Fibroblast of skin of right biceps (primary cell): ENCODE measurements around the gene SURF6.
"Not testable (repeated sequence)": the region's sequence is repeated elsewhere in the genome, so short reads cannot be mapped to it uniquely, and the experiment has no call there.

Experiments used
- DNase-seq: peaks from one replicate; pipeline ENCODE4 v3.0.0-alpha.2; 2013

The SURF6 gene

DNA sequence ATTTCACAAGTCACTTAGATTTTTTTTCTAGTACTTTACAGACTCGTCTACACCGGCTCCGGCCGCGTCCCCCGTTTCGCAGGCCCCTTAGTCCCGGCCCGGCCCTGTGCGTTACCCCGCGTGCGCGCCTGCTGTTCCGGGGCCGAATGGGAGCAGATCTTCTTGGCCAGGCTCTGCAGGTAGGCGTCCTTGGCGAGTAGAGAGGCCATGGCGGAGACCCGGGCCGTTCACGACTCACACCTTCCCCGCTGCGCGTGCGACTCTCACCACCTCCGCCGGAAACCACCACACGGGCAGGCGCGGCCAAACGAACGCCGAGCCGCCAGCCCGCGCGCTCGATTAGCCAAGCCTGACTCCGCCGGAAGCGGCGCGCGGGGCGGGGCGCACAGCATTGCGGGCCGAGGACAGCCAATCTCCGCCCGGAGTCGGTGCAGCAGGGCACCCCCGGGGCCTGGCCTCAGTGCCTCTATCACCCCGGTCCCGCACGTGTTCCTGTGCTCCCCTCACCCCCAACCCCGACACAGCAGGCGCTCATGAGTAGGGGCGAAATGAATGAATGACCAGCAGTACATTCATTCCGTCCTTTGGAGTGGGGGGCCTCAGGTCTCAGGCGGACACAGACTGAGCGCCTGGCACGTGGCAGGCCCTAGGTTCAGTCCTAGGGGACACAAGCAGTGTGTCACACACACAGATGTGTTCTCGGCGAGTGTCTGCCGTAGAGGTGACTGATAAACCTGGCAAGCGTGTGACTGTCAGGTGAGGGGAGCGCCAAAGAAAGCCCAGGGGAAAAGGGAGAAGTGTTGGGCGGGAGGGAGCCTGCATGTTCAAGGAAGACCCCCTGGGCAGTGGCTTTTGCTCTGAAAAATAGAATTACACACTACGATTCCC is at the start of gene SURF6:
TSS of gene SURF6 (minus strand) at position 265 of the 888 bp plus-strand sequence. CDS start at position 209, 56 bp downstream.
- DNase-seq: peak; percentile 91

DNA sequence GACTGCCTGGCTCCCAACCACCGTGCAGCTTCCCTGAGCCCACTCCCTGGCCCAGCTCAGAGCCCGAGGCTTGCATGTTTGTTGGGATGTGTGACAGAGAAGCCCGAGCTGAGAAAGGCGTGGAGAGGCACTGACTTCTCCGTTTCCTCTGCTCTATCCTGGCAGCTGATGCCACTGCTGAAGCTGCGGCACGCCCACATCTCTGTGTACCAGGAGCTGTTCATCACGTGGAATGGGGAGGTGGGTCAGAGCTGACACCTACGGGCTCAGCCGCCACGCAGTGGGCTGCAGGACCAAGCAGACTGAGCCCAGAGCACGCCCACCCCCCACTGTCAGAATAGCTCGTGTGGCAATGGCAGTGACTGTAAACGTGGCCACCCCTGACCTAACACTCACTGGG is 49.5 kb upstream of the SURF6 start:
- no peak for DNase-seq

DNA sequence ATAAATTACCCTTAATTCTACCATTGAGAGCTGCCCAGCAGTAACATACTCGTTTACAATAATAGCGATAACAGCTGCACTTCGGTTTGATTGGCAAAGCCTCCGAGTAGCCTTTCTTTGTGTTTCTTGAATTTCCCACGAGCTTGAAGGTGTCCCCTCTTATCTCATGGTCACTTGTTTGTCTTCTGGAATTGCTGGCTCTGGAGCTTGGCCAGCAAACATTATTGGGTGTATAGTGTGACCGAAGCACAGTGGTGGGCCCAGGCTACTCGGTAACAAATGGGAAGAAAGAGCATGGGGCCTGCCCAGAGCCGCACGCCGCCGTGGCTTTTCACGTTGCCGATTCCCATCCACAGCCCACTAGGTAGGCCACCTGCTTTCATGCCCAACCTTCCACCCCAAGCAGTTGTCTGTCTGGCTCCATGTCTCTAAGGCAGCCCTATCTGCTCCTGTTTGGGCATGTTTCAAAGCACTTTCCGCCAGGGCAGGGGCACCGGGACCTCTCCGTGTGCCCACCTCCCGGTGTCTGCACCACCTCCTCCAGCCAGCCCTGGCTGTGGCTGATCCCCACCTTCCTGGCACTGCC is 48.8 kb upstream of the SURF6 start:
- no peak for DNase-seq

DNA sequence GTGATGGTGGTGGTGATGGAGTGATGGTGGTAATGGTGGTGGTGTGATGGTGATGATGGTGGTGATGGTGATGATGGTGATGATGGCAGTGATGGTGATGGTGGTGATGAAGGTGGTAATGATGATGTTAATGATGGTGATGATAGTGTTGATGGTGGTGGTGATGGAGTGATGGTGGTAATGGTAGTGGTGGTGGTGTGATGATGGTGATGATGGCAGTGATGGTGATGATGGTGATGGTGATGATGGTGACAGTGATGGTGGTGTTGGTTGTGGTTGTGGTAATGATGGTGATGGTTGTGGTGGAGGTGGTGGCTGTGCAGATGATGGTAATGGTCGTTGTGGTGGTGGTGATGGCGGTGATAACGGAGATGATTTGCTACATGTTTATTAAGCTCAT is 47.5 kb upstream of the SURF6 start:
- no peak for DNase-seq

DNA sequence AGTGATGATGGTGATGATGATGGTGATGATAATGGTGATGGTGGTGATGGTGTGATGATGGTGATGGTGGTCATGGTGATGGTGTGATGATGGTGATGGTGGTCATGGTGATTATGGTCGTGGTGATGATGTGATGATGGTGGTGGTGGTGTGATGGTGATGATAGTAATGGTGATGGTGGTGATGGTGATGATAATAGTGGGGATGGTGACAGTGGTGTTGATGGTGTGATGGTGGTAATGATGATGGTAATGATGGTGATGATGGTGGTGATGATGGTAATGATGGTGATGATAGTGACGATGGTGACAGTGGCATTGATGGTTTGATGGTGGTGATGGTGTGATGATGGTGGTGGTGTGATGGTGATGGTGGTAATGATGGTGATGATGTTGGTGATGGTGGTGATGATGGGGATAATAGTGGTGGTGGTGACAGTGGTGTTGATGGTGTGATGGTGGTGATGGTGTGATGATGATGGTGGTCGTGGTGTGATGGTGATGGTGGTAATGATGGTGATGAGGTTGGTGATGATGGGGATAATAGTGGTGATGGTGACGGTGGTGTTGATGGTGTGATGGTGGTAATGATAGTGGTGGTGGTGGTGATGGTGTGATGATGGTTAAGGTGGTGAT is 46.6 kb upstream of the SURF6 start:
- no peak for DNase-seq

DNA sequence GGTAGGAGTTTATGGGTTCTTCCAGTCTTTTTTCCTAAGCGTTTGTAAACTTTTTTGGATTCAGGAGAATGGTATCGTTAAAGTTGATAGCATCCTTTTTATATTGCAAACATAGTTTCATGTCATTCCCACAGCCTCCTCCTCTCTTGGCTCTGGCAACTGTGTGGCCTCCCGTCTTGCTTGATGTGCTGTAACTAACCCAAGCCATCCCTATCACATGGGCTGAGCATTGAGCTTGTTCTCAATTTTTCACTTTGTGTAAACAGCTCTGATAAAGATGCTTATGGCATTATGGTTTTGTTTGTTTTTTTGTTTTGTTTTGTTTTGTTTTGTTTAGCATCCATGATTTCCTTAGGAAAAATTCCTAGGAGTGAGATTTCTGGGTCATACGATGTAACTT is 44.7 kb upstream of the SURF6 start:
- no peak for DNase-seq

DNA sequence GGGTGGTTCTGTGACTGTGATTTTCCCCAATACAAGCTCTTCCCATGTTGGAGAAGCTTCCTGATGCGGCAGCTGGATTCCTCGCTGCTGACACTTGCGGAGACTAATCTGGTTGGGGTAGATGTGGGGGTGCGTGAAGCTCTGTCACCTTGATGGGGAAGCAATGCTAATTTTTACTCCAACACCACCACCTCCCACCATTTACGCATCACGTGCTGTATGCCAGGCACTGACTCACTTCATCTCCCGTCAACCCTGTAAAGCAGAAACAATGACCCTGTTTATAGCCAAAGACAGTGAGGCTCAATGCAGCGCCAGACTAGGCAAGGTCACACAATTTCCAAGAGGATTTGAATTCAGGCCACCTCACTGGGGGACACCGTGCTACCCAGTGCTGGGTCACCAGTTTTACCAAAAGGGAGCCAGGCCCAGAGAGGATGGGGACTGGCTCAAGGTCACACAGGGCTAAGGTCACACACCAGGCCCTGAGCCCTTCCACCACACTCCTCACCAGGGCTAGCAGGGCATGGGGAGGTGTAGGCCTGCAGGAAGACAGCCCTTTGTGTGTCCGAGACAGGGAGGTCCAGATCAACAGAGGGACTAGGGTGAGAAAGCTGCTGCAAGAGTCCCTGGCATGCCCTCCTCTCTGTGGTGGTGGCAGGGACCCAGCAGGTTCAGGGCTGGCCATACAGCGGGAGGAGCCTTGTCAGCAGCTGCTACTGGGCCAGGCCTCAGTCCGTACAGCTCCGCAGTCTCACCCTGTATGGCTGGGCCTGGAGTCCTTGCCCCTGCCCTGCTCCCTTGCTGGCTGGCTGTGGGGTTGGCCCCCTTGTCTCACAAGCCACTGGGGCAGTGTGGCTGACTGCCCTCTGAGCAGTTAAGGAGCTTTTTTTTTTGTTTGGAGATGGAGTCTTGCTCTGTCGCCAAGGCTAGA is 43.4 kb upstream of the SURF6 start:
- DNase-seq: no peak

DNA sequence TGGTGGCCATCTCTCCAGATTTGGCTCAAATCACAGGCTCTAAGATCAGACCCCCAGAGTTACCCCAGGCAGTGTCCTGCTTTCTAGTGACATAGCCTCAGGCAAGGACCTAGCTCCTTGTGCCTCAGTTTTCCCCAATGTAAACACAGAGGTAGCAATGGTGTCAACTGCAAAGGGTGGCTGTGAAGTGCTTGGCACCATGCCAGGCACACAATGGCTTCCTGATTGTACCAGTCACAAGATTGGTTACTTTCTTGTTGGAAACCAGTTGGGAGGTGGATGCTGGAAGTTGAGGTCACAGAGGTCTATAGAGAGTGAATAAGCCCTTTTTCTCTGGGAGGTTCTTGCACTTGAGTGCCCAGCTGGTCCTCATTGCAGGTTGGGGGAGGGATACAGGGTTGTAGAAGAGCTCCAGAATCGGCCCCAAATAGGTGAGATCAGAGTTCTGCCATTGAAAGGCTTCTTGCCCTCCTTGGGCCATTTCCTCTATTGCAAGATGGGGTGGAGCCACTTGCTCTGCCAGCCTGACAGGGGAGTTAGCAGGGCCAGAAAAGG is 42.5 kb upstream of the SURF6 start:
- no peak for DNase-seq

DNA sequence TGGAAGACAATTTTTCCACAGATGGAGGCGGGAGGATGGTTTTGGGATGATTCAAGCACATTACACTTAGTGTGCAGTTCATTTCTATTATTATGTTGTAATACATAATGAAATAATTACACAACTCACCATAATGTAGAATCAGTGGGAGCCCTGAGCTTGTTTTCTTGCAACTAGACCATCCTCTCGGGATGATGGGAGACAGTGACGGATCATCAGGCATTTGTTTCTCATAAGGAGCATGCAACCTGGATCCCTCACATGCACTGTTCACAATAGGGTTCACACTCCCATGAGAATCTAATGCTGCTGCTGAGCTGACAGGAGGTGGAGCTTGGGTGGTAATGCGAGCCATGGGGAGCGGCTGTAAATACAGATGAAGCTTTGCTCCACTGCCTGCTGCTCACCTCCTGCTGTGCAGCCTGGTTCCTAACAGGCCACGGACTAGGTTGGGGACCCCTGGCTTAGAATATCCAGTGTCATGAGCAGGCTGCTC is 41.8 kb upstream of the SURF6 start:
- peak; percentile 72 for DNase-seq

DNA sequence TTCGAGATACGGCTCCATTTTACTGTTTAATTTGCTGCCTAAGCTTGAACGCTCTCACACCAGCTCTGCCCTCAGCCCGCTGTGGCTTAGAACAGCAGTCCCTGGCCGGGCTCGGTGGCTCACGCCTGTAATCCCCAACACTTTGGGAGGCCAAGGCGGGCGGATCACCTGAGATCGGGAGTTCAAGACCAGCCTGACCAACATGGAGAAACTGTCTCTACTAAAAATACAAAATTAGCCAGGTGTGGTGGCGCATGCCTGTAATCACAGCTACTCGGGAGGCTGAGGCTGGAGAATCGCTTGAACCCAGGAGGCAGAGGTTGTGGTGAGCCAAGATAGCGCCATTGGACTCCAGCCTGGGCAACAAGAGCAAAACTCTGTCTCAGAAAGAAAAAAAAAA is 41.3 kb upstream of the SURF6 start:
- not testable (repeated sequence) for DNase-seq

DNA sequence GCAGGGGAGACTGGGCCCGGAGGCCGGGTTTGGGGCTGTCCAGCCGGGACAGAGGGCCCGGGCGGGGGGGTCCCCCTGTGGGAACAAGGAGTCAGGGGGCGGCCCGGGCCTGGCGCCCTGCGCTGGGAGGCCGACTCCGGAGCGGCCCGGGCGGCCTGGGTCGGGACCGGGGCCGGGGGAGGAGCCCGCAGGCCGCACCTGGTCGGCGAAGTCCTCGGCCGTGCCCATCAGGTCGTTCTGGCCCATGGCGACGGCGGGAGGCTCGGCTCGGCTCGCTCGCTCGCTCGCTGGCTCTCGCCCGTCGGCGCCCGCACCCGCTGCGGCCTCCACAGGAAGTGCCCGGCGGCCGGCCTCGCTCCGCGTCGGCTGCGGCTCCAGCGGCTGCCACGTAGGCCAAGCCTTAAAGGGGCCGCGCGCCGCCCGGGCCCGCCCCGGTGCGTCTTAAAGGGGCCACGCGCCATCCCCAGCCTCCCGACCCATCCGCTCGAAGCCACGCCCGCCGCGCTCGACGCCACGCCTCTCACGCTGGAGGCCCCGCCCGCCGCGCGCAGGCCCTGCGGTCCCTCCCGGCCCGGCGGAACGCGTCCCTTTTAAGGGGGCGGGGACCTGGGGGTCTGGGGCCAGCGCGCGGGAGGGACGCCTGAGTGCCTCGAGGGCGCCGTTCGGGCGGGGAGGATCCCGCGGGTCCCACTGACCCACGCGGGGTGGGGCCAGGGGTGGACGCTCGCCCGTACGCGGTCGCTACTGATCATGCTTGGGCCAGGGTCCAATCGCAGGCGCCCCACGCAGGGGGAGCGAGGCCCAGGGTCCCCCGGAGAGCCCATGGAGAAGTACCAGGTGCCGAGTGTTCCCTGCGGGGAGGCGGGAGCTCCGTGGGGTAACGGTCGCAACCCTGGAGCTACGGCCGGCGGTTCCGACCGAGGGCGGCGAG is 40.0 kb upstream of the SURF6 start, which contains the start of the genes STKLD1 and SURF4:
TSS of gene STKLD1 (plus strand) at position 643 of the 931 bp plus-strand sequence. CDS start at position 751, 108 bp downstream.
TSS of gene SURF4 (minus strand) at position 337 of the 931 bp plus-strand sequence. CDS start at position 246, 91 bp downstream.
- peak; percentile 97 for DNase-seq

DNA sequence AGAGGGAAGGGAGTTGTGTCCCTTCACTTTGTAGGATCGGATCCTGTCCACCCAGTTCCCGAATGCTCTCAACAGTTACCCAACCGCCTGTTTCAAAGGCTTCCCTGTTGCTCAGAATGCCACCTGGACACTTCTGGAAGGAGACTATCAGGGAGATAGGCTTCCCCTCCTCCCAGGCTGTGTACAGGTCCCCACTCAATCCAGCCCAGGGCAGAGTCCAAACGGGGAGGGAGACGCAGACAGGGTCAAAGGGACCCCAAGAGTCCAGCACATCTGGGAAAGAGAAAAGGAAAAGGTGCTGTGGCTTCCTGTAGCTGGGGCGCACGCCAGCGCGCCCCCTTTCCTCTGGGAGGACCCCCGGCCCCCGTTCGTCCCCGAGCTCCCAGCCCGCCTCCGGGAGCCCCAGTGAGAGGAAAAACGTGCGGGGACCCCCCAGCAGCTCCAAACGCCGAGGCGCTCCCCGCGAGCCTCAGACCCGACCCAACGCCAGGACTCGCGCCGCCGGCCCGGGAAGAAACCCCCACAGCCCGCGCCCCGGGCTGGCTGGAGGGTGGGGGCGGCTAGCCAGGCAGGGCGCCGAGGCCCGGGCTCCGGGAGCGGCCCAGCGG is 39.2 kb upstream of the SURF6 start:
- peak; percentile 47 for DNase-seq

DNA sequence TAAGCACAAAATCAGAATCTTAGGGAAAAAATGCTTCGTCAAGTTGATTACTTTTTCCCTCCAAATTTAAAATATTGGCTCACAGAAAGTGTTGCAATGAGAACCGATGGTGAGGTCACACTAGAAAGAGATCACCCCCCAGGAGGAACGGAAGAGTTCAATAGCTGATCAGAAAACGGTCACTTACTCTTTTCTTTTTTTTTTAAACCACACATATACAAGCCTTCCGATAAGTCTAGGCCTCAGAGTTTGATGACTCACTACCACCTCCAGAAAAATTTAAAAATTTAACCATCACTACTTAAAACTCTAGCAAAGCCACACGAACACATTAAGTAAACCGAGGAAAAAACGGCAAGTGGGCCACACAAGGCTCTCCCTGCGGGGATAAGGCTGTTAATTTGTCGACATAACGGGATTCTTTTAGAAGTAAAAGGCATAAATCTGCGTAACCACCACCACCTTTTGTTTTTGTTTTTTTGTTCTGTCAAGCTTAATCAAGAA is 38.7 kb upstream of the SURF6 start:
- DNase-seq: peak; percentile 71

DNA sequence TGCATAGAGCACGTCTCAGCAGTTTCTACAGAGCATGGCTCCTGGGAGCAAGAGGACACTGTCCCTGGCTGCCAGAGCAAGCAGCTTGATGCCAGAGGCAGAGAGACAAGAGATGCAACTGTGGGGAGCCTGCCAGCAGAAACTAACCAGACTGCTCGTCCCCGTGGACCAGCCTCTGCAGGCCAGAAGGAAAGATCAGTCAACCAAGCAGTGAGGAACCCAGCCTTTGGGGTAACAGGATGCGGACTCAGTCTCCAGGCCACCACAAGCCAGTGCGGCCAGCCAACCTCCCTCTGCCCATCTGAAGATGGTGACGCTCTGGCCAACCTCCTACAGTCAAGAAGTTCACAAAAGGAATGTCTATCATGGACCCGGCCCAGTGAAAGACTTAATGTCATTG is 36.2 kb upstream of the SURF6 start:
- no peak for DNase-seq

DNA sequence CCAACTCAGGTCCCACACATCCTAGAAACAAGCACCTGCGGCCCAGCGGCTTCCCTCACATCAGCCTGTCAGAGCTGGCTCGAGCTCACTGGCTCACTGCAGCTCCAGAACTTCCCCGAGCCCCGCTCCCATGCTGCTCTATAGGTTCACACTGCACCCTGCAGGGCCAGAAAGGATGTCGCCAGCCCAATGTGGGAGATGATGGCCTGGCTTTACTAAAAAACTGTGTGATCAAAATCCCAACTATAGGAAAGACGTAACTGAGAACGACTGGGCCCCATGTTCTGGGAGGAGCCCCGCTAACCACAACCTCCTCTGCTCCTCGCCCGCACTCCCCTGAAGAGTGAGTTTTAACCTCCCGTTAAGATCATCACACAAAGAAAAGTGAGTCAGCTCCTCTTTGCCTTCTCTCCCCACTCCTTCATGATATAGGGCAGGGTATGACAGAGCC is 35.3 kb upstream of the SURF6 start:
- peak; percentile 42 for DNase-seq

DNA sequence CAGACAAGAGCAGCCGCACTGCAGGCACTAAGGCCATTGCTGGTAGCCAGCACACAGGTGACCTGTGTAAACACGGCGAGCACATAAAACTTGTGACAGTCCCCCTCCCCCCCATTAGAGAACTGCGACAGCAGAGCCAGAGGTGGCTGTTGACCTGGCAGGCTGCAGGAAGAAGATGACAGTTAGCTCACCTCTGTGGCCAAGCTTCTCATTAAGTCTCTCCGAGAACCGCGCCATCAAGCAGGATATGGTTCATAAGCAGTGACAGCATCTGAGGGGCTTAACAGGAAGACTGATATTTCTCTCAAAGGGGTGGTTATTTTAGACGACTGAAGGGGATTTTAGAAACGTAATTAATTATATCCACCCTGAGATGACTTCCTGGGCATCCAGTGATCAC is 34.7 kb upstream of the SURF6 start:
- DNase-seq: no peak

DNA sequence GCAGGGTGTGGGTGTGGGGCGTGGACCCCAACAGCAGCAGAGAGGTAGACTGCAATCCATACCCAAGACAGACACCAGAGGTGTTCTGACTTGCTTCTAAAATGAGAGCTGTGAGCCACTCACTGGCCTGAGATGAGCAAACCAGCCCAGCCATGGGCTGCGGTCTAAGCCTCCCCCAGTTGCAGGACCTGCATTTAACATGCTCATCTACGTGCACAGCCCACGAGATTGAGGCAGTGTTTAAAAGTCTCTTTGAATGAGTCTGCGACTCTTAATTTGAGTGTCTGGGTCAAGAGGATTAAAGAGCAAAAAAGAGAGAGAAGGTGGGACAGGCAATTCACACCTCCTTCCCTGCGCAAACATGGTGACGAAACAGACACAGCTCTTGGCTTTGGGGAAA is 33.9 kb upstream of the SURF6 start:
- DNase-seq: no peak

DNA sequence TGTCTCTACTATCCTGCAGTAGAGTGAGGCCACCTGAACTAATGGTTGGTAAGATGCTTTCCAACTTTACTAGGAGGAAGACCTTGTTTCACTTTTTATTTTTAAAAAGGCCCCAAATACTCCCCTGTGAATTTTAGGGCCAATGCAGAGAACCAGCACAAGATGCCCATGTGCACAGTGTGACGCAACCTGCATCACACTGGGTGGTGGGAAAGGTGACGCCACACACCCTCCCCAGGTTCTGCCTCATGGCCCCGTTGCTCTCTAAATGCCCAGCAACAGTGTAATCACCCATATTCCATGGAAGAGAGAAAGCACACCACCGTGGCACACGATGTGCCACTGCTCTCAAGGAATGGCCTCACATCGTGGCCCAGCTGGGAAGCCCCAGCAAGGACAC is 33.4 kb upstream of the SURF6 start:
- no peak for DNase-seq

DNA sequence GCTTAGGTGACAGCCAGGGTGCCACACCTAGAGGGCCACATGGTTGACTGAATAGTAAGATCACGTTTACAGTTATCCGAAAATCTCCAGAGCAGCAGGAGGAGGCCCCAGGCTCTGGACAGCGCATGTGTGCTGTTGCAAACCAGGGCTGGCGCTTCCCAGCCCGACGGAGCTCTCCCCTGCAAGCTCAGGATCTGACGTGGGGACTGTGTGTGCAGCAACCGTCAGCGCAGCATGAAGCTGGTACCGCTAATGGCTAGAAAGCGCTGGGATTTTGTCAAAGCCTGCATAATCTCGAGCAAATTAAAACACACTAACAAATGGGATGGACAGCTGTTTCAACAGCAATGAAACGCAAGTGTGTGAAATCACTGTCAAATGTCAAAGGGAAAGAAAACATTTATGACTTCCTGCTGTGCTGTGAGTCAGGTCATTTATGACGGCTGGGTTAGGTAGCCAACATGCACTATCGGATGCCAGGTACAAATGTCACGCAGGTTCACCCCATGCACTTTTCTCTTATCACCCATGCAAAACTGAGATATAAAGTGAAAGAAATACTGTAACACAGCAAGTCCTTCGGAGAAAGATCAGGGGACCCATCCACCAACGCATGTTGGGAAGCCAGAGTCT is 32.4 kb upstream of the SURF6 start:
- DNase-seq: no peak

DNA sequence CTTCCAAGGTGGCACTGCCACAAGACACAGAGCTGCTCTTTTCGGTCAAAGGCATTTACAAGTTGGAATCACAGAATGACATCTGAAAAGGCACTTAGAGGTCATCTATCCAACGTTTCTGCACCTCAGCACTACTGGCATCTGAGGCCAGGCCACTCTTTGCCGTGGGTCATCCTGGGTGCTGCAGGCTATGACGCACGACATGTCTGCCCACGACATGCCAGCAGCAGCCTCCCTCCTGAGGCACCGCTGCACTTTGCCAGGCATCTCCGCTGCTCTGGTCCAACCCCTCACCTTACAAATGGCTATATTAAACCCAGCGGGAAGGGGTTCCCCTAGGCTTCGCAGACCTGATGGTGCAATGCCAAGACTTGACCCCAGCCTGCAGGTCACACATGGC is 31.8 kb upstream of the SURF6 start:
- no peak for DNase-seq
